Activated CD8-positive, alpha-beta memory T cell treated with anti-CD3 and anti-CD28 coated beads, Interleukin-2, amount 50 U/mL, for 1 hour (primary cell): ENCODE results near the gene GNGT1.

Experiments used
- DNase-seq: peaks from one replicate; pipeline ENCODE4 v3.0.0-alpha.2; 2020; ENCODE audit errors: extremely low read depth

Gene GNGT1

DNA sequence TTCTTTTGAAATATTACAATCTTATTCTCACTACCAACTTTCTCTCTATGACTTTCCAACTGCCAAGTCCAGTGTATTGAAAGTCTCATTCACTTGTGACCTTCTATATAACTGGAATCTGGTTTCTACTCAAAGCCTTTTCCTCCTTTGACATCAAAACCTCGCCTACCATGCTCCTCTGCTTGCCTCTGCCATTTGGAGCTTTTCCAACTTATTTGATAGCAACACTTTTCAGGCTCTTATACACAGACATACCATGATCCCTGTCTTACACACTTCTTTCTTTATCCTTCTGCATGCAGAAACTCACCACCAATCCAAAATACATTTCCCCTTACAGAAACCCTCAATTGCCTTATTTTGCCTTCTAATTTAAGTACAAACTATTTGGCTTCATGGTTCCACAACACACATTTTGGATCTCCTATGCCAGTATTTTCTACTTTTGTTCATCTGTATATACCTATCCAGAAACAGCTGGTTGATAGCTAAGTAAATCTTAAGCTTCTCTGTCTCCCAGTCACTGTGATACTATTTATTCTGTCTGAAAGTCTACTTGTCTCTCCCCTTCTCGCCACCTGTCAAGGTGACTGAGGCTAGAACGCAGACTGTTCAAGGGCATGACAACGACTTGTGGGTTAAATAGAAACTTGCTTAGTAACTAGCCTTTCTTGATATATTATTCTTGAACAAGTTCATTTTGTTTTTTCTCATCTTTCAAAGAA is 37.6 kb downstream of the GNGT1 start:
- DNase-seq: no peak

DNA sequence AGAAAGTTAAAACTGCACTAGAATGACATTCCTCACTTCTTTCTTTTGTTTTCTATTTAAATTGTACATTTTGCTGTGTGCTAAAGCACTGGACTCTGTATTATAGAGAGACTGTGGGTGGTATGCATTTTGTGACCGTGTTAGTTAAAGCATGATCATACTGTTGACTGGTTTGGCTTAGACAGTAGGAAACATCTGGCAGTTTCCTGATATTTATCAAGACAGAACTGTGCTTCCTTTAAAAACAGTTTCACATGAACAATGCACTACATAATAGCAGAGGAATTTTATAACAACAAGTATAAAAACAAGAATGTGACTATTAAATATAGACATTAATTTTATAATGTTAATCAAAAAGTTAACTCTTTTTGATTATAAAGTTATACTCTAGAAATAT is 38.3 kb downstream of the GNGT1 start:
- DNase-seq: no peak

DNA sequence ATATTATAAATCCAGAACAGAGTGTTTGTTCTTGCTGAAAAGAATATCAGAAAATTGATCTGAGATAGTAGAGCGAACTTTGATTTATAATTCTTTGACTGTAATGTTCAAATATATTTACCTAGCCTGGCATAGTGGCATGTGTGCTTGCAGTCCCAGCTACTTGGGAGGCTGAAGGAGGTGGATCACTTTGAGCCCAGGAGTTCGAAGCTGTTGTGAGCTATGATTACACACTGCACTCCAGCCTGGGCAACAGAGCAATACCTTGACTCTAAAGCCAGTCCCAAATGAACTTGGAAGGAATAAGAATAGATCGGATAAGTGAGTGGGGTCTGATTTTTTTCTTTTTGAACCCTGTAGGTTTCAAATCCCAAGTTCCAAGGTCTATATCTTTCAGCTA is 38.7 kb downstream of the GNGT1 start:
- DNase-seq: no peak

DNA sequence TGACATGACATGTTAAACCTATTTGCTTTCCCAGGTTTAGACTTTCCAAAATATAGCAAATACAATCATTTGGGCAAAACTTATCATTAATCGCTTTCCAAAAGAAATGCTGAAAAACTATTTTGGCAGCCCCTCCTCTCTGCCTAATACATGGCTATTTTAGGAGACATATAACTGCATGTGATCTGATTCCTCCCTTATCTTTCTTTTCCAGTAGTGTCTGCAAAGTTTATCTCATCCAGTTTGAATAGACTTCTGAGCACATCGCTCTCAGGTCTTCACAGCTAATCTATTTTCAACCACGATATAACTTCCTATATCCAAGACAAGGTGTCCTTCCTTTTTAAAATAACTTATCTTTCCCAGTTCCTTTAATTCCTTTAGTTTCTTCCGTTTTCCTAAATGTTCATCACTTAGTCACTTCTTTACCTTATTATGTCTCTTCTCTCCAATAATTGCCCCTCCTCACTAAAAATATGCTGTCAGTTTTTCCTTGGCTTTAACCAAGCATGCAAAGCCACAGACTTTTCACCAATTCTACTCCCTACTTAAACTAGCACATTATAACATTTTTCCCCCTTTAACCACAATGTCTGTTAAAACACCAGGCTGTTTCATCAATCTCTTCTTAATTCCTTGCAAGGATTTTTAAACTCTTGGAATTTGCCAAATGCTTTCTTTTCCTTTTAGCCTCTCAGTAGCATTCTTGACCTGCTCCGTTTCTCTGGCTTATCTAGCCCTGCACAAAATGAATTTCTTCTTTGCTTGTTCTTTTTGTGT is 39.6 kb downstream of the GNGT1 start:
- DNase-seq: no peak

DNA sequence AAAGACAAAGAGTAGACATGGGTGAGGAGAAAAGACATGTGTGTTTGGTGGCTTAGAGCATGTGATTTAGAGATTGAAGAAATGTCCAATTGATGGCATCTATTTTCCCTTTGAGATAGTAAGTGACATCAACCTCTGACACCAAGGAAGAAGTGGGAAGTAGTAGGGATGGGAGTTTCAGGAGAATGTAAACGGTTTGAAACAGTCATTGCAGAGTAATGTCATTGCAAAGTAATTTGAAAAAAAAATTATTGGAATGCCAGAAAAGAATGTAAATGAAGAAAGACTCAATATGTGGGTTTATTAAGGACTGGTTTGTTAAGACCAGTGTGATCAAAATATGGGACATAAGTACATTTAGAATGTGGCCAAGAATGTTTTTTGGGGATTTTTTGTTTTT is 41.7 kb downstream of the GNGT1 start:
- no peak for DNase-seq

DNA sequence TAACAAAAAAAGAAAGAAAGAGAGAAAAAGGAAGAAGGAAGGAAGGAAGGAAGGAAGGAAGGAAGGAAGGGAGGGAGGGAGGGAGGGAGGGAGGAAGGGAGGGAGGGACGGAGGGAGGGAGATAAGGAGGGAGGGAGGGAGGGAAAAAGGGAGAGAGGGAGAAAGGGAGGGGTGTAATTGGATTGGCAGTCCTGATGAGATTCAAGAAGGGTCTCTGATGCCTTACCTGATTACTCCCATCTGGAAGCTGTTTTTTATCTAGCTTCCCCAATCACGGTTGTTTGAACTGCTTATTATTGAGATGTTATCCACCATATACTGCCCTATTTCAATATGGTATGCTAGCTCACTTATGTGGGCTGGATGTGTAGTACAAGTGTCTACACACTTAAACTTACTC is 42.5 kb downstream of the GNGT1 start:
- DNase-seq: no peak

DNA sequence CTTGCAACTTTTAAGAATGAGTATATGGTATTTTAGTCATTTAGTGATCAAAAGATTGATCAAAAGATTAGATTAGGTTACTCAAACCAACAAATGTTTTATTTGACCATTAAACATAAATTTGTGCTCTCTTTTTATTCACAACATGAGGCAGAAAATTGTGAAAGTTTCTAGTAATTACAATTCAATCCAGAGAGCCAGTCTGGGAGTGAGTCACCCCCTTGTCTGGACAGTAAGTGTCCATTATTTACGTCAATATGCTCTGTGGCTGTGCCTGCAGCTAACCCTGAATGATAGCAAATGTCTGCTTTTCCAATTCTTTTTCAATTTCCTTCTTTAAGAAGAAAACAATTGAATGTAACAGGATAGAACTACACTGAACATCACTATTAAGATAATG is 43.1 kb downstream of the GNGT1 start:
- DNase-seq: no peak

DNA sequence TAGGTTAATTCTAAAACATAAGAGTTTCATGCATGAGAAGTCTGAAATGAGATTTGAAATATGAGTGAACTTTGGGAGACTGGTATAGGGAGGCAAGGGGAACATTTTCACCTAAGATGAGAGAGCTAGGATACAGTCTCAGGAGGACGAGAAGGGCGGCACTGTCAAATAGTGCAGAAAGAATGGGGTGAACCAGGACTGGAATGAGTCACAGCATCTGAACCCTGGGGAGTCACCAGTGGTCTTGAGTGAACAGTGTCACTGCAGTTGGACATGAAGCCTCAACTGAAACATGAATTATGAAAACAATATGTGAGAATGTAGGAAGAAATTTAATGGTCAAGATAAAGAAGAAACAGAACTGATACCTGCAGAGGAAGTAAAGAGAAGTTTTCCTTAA is 48.9 kb downstream of the GNGT1 start:
- DNase-seq: no peak

DNA sequence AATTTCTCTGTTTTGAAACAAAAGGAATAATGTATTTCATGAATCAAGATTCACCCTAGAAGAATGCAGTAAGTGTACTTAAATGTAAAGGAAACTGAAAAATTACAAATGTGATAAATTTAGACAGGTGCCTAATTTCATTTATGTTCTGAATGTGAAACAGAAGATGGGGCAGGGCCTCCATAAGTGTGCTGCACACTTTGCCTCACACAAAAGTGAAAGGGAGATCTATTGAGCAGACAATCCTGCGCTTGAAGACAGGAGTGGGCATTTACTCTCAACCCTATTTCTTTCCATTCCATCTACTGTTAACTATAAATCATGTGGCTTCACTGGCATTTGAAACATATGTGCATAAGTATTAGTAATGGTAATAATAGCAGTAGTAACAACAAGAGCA is 51.4 kb downstream of the GNGT1 start:
- DNase-seq: no peak

DNA sequence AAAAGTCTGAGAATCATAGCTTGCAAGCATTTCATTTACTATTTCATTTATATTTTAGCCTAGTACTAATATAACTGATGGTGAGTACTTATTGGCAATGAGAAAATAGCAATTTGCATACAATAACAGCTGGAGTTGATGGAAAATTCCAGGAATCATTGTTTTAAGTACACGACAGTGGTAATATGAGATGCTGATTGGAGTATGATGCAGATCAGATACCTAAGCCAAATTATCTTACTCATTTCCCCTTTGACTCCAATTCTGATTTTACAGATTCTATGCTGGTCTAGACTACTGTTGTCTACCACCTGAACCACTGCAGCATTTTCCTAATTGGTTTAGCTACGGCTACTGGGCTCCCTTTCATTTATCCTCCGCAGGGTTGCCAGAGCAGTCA is 51.8 kb downstream of the GNGT1 start:
- no peak for DNase-seq

DNA sequence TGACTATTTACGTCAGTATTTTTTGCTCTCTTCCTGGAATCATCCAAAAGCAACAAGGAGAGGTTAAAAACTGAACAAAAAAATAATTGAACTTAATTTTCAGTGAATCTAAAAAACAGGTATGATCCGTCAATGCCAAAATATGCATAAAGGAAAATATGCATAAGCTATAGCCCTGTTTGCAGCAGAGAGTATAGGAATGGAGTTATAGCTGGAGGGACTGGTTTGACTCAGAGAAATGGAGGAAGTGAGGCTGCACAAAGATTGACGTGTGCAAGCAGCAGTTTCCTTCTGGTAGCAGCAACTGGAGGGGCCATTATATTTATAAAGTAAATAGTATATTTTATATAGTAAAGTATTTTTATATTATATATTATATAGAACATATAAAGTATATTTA is 52.3 kb downstream of the GNGT1 start:
- no peak for DNase-seq
